OCI-LY1 (cell line): ENCODE results near the gene ERVMER34-1.

ENCODE experiments used
- H2AFZ ChIP-seq: fragments of 200-600 bp; sonication (generic), shearing (Covaris generic); 2 replicates; pipeline ENCODE4 v1.6.0; 2014; ENCODE audit warnings: antibody characterized with exemption, mild to moderate bottlenecking, low read length
- H3F3A ChIP-seq: fragments of 200-600 bp; sonication (generic), shearing (Covaris generic); 2 replicates; pipeline ENCODE4 v1.6.0; 2014; ENCODE audit warnings: mild to moderate bottlenecking, antibody characterized with exemption, low read length, moderate library complexity; ENCODE audit not compliant: insufficient read depth
- H3K27ac ChIP-seq: fragments of 200-600 bp; sonication (generic); 2 replicates; pipeline ENCODE4 v1.5.1; 2014; ENCODE audit warnings: low read length, mixed run types, mild to moderate bottlenecking, low read depth; ENCODE audit not compliant: poor library complexity, severe bottlenecking
- H3K27me3 ChIP-seq: fragments of 200-600 bp; sonication (generic); 2 replicates; pipeline ENCODE4 v1.6.0; 2014; ENCODE audit warnings: antibody characterized with exemption, mild to moderate bottlenecking, low read length, moderate library complexity; ENCODE audit not compliant: insufficient read depth
- H3K36me3 ChIP-seq: fragments of 200-600 bp; sonication (generic); 2 replicates; pipeline ENCODE4 v1.6.1; 2014; ENCODE audit warnings: mild to moderate bottlenecking, antibody characterized with exemption, low read length, moderate library complexity, mixed read lengths; ENCODE audit not compliant: insufficient read depth
- H3K4me1 ChIP-seq: fragments of 200-600 bp; sonication (generic); 2 replicates; pipeline ENCODE4 v1.5.1; 2014; ENCODE audit warnings: mild to moderate bottlenecking, low read length, moderate library complexity; ENCODE audit not compliant: insufficient read depth, severe bottlenecking
- H3K4me2 ChIP-seq: fragments of 200-600 bp; sonication (generic), shearing (Covaris generic); 2 replicates; pipeline ENCODE4 v1.6.1; 2014; ENCODE audit warnings: low read length
- H3K4me3 ChIP-seq: fragments of 200-600 bp; sonication (generic); 2 replicates; pipeline ENCODE4 v1.5.1; 2014; ENCODE audit warnings: low read length, low read depth, mild to moderate bottlenecking, mixed read lengths; ENCODE audit not compliant: poor library complexity, severe bottlenecking
- H3K79me2 ChIP-seq: fragments of 200-600 bp; shearing (Covaris generic); 2 replicates; pipeline ENCODE4 v1.6.1; 2016; ENCODE audit warnings: mixed run types, low read length, mixed read lengths; ENCODE audit not compliant: insufficient read depth
- H3K9ac ChIP-seq: fragments of 200-600 bp; sonication (generic), shearing (Covaris generic); 2 replicates; pipeline ENCODE4 v1.6.1; 2014; ENCODE audit warnings: mild to moderate bottlenecking, low read length, mixed read lengths
- H3K9me2 ChIP-seq: fragments of 200-600 bp; sonication (generic), shearing (Covaris generic); 2 replicates; pipeline ENCODE4 v1.6.1; 2014; ENCODE audit warnings: low read depth, mild to moderate bottlenecking, low read length, mixed read lengths
- H3K9me3 ChIP-seq: fragments of 200-600 bp; shearing (Covaris generic); 2 replicates; pipeline ENCODE4 v1.6.1; 2014; ENCODE audit warnings: low read length, mixed read lengths
- H4K20me1 ChIP-seq: fragments of 200-600 bp; sonication (generic), shearing (Covaris generic); 2 replicates; pipeline ENCODE4 v1.6.0; 2016; ENCODE audit warnings: mild to moderate bottlenecking, low read length; ENCODE audit not compliant: insufficient read depth
- EZH2 ChIP-seq: fragments of 200-600 bp; sonication (generic), shearing (Covaris generic); IDR thresholded peaks from 2 replicates; pipeline ENCODE4 v1.8.0; 2017; ENCODE audit warnings: borderline replicate concordance, mixed run types, mild to moderate bottlenecking, antibody characterized with exemption, low read length, moderate library complexity, mixed read lengths
- TF ChIP-seq, protein P1 (sequence below): fragments of 200-600 bp; sonication (generic), shearing (Covaris generic); IDR thresholded peaks from 2 replicates; pipeline ENCODE4 v1.5.1; 2017; ENCODE audit warnings: mild to moderate bottlenecking, antibody characterized with exemption, low read length, moderate library complexity, mixed read lengths

ERVMER34-1 gene

DNA sequence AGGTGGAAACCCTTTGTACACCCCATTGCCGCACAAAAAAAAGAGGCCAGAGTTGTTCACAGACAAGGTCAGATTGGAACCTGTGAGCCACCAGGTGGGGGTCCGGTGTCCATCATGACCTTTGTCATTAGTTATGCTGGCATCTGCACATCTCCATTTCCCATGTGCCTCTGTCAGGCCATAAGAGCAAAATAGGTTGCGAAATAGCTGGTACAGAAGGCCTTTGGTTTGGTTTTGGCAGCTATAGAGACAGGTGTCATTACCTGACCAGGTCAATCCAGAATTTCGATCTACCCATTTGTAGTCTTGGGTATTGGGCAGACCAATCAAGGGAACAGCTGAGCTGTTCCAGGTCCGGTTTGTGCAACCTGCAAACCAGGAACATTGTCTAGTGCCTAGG, 6.6 kb downstream of the ERVMER34-1 start:
- Histone ChIP-seq H2AFZ (no peak overlapping the region), H3K27me3 (no peaks in the 10 kb centered on the region), H3F3A (no peaks in the 10 kb centered on the region), H3K4me3 (no peak overlapping the region), H3K27ac (no peak overlapping the region), H3K9ac (no peak overlapping the region), H3K4me2 (no peak overlapping the region), H3K36me3 (no peaks in the 10 kb centered on the region), H4K20me1 (no peaks in the 10 kb centered on the region), H3K9me3 (no peaks in the 10 kb centered on the region), H3K79me2 (no peaks in the 10 kb centered on the region), H3K9me2 (no peaks in the 10 kb centered on the region), H3K4me1 (no peaks in the 10 kb centered on the region)
- no peak for TF ChIP-seq EZH2
- TF ChIP-seq, protein P1, sequence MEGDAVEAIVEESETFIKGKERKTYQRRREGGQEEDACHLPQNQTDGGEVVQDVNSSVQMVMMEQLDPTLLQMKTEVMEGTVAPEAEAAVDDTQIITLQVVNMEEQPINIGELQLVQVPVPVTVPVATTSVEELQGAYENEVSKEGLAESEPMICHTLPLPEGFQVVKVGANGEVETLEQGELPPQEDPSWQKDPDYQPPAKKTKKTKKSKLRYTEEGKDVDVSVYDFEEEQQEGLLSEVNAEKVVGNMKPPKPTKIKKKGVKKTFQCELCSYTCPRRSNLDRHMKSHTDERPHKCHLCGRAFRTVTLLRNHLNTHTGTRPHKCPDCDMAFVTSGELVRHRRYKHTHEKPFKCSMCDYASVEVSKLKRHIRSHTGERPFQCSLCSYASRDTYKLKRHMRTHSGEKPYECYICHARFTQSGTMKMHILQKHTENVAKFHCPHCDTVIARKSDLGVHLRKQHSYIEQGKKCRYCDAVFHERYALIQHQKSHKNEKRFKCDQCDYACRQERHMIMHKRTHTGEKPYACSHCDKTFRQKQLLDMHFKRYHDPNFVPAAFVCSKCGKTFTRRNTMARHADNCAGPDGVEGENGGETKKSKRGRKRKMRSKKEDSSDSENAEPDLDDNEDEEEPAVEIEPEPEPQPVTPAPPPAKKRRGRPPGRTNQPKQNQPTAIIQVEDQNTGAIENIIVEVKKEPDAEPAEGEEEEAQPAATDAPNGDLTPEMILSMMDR, result no peak

DNA sequence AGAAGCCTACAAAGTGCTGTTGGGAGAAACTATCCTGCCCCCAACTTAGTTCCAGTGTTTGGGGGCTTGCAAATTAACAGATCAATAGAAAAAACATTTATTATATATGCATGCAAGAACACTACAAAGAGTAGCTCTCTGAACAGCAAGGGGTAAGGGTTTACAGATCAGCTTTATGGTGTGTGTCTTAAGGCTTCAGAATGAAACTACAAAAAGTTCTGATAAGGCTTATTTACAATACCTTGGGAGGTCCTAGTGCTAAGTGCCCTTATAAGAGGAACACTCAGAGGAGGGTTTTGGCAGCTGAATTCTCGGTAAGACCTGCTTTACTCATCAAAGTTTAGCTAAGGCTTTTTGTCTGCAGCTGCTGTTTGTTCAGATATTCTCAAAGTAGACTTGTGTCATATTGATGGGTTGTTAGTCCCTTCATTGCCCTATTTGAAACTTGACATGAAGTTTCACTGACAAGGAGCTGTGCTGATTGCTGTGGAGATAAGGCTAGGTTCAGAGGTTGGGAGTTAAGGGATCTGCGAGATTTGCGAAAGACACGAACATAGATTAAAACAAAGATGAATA, 7.7 kb downstream of the ERVMER34-1 start:
- H3K4me2 ChIP-seq, result no peak overlapping the region
- TF ChIP-seq, protein P1, result no peak
- TF ChIP-seq EZH2, result no peak

GRCh38 chr4:52729586-52729985, 21.6 kb downstream of the ERVMER34-1 start:
- Histone ChIP-seq H3K4me2 (no peak overlapping the region), H3K36me3 (no peaks in the 10 kb centered on the region), H2AFZ (no peak overlapping the region), H3K4me1 (no peaks in the 10 kb centered on the region), H3K27me3 (no peaks in the 10 kb centered on the region), H3K9me3 (no peaks in the 10 kb centered on the region), H3K4me3 (no peak overlapping the region), H3K79me2 (no peaks in the 10 kb centered on the region), H4K20me1 (no peaks in the 10 kb centered on the region), H3K9me2 (no peaks in the 10 kb centered on the region), H3K27ac (no peak overlapping the region), H3K9ac (no peak overlapping the region), H3F3A (no peaks in the 10 kb centered on the region)
- TF ChIP-seq, protein P1, result no peak
- TF ChIP-seq EZH2, result no peak

More for the DNA sequence above, 7.7 kb downstream of the ERVMER34-1 start:
- Histone ChIP-seq H3K9ac (no peak overlapping the region), H3K9me3 (no peaks in the 10 kb centered on the region), H3K79me2 (no peaks in the 10 kb centered on the region), H4K20me1 (no peaks in the 10 kb centered on the region), H2AFZ (no peak overlapping the region), H3K9me2 (no peaks in the 10 kb centered on the region), H3K4me1 (no peaks in the 10 kb centered on the region), H3K27ac (no peak overlapping the region), H3K36me3 (no peaks in the 10 kb centered on the region), H3K27me3 (no peaks in the 10 kb centered on the region), H3F3A (no peaks in the 10 kb centered on the region), H3K4me3 (no peak overlapping the region)
